HCT116 (cell line): ENCODE data around the gene GZF1. TPM values are rescaled to one million over a fixed set of nuclear protein-coding genes. Genes with fewer than 3 reads are reported as not detected.

ENCODE experiments used
- ATAC-seq: fragments of 200-7000 bp; cut with Tn5 transposase; 2 replicates; pipeline ENCODE4 v1.9.1; 2020; ENCODE audit warnings: mild to moderate bottlenecking, moderate library complexity
- BruUV-seq: library from RNA; stranded (reverse); fragments of 400-500 nt; replicated peaks from 2 replicates; lab custom pipeline; 2021; lab: Mats Ljungman, UMichigan
- CTCF ChIA-PET: fragments of 300-600 bp; sonication (Branson Sonifier 250); formaldehyde crosslinking; loops from one replicate; lab custom pipeline; 2021; ENCODE audit warnings: antibody characterized with exemption; lab: Charles Lee
- POLR2A ChIA-PET: fragments of 300-600, 350-600 bp; sonication (Branson Sonifier 250); formaldehyde crosslinking; loops from one replicate; lab custom pipeline; 2021; ENCODE audit warnings: antibody characterized with exemption; lab: Charles Lee
- RAD21 ChIA-PET, 2 experiments: fragments of 300-600 bp; sonication (Branson Sonifier 250); formaldehyde crosslinking; loops; one replicate each; lab custom pipeline; 2023; ENCODE audit warnings: low total read pairs in 2 of 2; ENCODE audit not compliant: uncharacterized antibody in 2 of 2, unreplicated experiment in 2 of 2, low non-redundant PET in 1 of 2; lab: Charles Lee
- DNase-seq: peaks from one replicate; pipeline ENCODE4 v3.0.0-alpha.2; 2010; ENCODE audit warnings: low read depth, low spot score
- H2AFZ ChIP-seq: fragments of 200-600 bp; shearing (Covaris generic), sonication (generic); 2 replicates; pipeline ENCODE4 v1.6.1; 2017; ENCODE audit warnings: low read depth, mixed run types, mixed read lengths, antibody characterized with exemption, low read length; ENCODE audit not compliant: poor library complexity, severe bottlenecking
- H3K27ac ChIP-seq: 2 replicates; pipeline ENCODE4 v1.5.1; 2012; ENCODE audit warnings: low read depth, low read length
- H3K27me3 ChIP-seq: fragments of 200-600 bp; sonication (generic); 2 replicates; pipeline ENCODE4 v1.6.1; 2016; ENCODE audit warnings: mixed run types, low read length, mixed read lengths; ENCODE audit not compliant: insufficient read depth
- H3K36me3 ChIP-seq, 2 experiments: fragments of 200-500 bp in 1 of 2; fragments of 200-600 bp in 1 of 2; sonication (Bioruptor generic) in 1 of 2; sonication (generic) in 1 of 2; 2 replicates each; pipeline versions ENCODE4 v1.5.1 to v1.6.1; 2014 to 2016; ENCODE audit warnings: low read length in 2 of 2, inconsistent platforms in 1 of 2, mixed read lengths in 1 of 2, mixed run types in 1 of 2; ENCODE audit not compliant: insufficient read depth in 2 of 2, control insufficient read depth in 1 of 2
- H3K4me1 ChIP-seq, 2 experiments: fragments of 200-600 bp in 1 of 2; sonication (generic) in 1 of 2; 2 replicates each; pipeline versions ENCODE4 v1.5.1 to v1.6.1; 2012 to 2017; ENCODE audit warnings: low read length in 2 of 2, inconsistent platforms in 1 of 2, mild to moderate bottlenecking in 1 of 2, mixed read lengths in 1 of 2, mixed run types in 1 of 2, moderate library complexity in 1 of 2; ENCODE audit not compliant: insufficient read depth in 2 of 2, control insufficient read depth in 1 of 2
- H3K4me2 ChIP-seq: fragments of 200-600 bp; sonication (generic); 2 replicates; pipeline ENCODE4 v1.6.1; 2017; ENCODE audit warnings: mixed run types, low read length, mixed read lengths
- H3K4me3 ChIP-seq, 2 experiments: fragments of 200-600 bp in 1 of 2; sonication (generic) in 1 of 2; replicated peaks in 1 of 2; 2 replicates each; pipeline ENCODE4 v1.5.1; 2011 to 2016; ENCODE audit warnings: low read length in 2 of 2, control low read depth in 1 of 2, low read depth in 1 of 2, mild to moderate bottlenecking in 1 of 2, mixed read lengths in 1 of 2, mixed run types in 1 of 2
- H3K79me2 ChIP-seq: fragments of 200-600 bp; sonication (generic); 2 replicates; pipeline ENCODE4 v1.6.1; 2017; ENCODE audit warnings: mild to moderate bottlenecking, mixed run types, low read length, moderate library complexity, mixed read lengths; ENCODE audit not compliant: insufficient read depth
- H3K9ac ChIP-seq: fragments of 200-600 bp; sonication (generic); 2 replicates; pipeline ENCODE4 v1.6.1; 2016; ENCODE audit warnings: low read length, mixed read lengths
- H3K9me2 ChIP-seq: fragments of 200-600 bp; sonication (generic), shearing (Covaris generic); 2 replicates; pipeline ENCODE4 v1.6.1; 2017; ENCODE audit warnings: mixed run types, mild to moderate bottlenecking, moderate library complexity; ENCODE audit not compliant: insufficient read depth
- H3K9me3 ChIP-seq, 2 experiments: fragments of 200-500 bp in 1 of 2; fragments of 200-600 bp in 1 of 2; sonication (Bioruptor generic) in 1 of 2; sonication (generic) in 1 of 2; 2 replicates each; pipeline ENCODE4 v1.6.1; 2014 to 2017; ENCODE audit warnings: low read length in 2 of 2, mixed read lengths in 2 of 2, inconsistent platforms in 1 of 2, low read depth in 1 of 2, mild to moderate bottlenecking in 1 of 2, mixed run types in 1 of 2, moderate library complexity in 1 of 2; ENCODE audit not compliant: control insufficient read depth in 1 of 2, insufficient read depth in 1 of 2
- H4K20me1 ChIP-seq: fragments of 200-600 bp; sonication (generic), shearing (Covaris generic); 2 replicates; pipeline ENCODE4 v1.6.1; 2017; ENCODE audit warnings: mixed run types, mild to moderate bottlenecking, moderate library complexity; ENCODE audit not compliant: insufficient read depth
- CBX3 ChIP-seq: IDR thresholded peaks from 2 replicates; pipeline ENCODE4 v1.6.1; 2012; ENCODE audit warnings: low read depth
- ELF1 ChIP-seq: IDR thresholded peaks from 2 replicates; pipeline ENCODE4 v1.6.1; 2012; ENCODE audit warnings: low read depth, borderline replicate concordance
- EZH2 ChIP-seq: fragments of 200-600 bp; sonication (generic); IDR thresholded peaks from 2 replicates; pipeline ENCODE4 v1.6.1; 2017; ENCODE audit warnings: antibody characterized with exemption, mixed run types
- EZH2phosphoT487 ChIP-seq: fragments of 200-600 bp; IDR thresholded peaks from 2 replicates; pipeline ENCODE4 v1.6.1; 2018; ENCODE audit warnings: antibody characterized with exemption, borderline replicate concordance
- FOSL1 ChIP-seq: IDR thresholded peaks from 2 replicates; pipeline ENCODE4 v1.6.1; 2012; ENCODE audit warnings: low read depth
- POLR2A ChIP-seq: IDR thresholded peaks from 2 replicates; pipeline ENCODE4 v1.7.0; 2011; ENCODE audit warnings: borderline replicate concordance; ENCODE audit not compliant: insufficient read depth, insufficient read length; ENCODE audit errors: extremely low read depth
- YY1 ChIP-seq: IDR thresholded peaks from 2 replicates; pipeline ENCODE4 v1.6.1; 2011; ENCODE audit warnings: low read length, low read depth, moderate library complexity, mild to moderate bottlenecking; ENCODE audit not compliant: insufficient replicate concordance; ENCODE audit errors: extremely low read depth
- ZBTB33 ChIP-seq: IDR thresholded peaks from 2 replicates; pipeline ENCODE4 v1.6.1; 2011; ENCODE audit warnings: mild to moderate bottlenecking, low read length, moderate library complexity; ENCODE audit not compliant: insufficient replicate concordance; ENCODE audit errors: extremely low read depth
- ZFX ChIP-seq: fragments of 450-650 bp; IDR thresholded peaks from 2 replicates; pipeline ENCODE4 v1.6.1; 2017
- ZNF274 ChIP-seq: fragments of 200-500 bp; sonication (Bioruptor generic); IDR thresholded peaks from 2 replicates; pipeline ENCODE4 v1.6.1; 2014; ENCODE audit warnings: mild to moderate bottlenecking, low read depth, low read length, inconsistent platforms
- intact Hi-C: fragments of 100-400 bp; cut with micrococcal nuclease; formaldehyde crosslinking; loops from 2 replicates; pipeline ENCODE4 v1.10.0; 2022
- total RNA-seq: library from RNA; stranded (reverse); gene quantifications from one replicate; pipeline ENCODE4 v1.2.1, GENCODE V29; 2021; ENCODE audit not compliant: unreplicated experiment
- TF ChIP-seq, protein P1 (sequence below): IDR thresholded peaks from 2 replicates; pipeline ENCODE4 v1.6.1; 2012
- TF ChIP-seq, protein P2 (sequence below): IDR thresholded peaks from 2 replicates; pipeline ENCODE4 v1.6.1; 2012; ENCODE audit warnings: low read depth

GZF1 gene
- total RNA-seq, 1 experiment from 2014 or later, result 10.4 TPM

DNA sequence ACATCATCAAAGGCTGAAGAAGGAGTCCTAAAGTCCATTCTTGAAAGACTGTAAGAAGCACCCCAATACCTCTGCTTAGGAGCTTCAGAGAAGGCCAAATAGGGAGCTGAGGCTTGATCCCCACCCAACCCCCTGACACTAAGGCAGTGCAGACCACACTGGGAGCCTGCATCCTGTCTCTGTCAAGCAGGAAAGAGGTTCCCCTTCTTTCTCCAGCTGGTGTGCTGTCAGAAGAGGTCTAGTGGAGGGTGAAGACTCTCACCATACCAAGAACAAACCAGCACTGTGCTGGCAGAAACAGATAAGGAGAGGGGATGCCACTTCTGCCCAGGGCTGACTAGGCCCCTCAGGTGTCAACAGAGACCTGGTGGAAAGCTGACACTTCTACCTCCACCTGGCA, 19.9 kb downstream of the GZF1 start:
- intact Hi-C loops, result no loop called here
- BruUV-seq, result no TSS peak
- ATAC-seq (no peak), DNase-seq (no peak)
- H3K27ac ChIP-seq, result no peak overlapping the region
- H3K9me2 ChIP-seq, result no peaks in the 10 kb centered on the region
- TF ChIP-seq ELF1, result no peak
- TF ChIP-seq, protein P1, sequence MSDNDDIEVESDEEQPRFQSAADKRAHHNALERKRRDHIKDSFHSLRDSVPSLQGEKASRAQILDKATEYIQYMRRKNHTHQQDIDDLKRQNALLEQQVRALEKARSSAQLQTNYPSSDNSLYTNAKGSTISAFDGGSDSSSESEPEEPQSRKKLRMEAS, result no peak
- no peak for TF ChIP-seq POLR2A
- TF ChIP-seq, protein P2, sequence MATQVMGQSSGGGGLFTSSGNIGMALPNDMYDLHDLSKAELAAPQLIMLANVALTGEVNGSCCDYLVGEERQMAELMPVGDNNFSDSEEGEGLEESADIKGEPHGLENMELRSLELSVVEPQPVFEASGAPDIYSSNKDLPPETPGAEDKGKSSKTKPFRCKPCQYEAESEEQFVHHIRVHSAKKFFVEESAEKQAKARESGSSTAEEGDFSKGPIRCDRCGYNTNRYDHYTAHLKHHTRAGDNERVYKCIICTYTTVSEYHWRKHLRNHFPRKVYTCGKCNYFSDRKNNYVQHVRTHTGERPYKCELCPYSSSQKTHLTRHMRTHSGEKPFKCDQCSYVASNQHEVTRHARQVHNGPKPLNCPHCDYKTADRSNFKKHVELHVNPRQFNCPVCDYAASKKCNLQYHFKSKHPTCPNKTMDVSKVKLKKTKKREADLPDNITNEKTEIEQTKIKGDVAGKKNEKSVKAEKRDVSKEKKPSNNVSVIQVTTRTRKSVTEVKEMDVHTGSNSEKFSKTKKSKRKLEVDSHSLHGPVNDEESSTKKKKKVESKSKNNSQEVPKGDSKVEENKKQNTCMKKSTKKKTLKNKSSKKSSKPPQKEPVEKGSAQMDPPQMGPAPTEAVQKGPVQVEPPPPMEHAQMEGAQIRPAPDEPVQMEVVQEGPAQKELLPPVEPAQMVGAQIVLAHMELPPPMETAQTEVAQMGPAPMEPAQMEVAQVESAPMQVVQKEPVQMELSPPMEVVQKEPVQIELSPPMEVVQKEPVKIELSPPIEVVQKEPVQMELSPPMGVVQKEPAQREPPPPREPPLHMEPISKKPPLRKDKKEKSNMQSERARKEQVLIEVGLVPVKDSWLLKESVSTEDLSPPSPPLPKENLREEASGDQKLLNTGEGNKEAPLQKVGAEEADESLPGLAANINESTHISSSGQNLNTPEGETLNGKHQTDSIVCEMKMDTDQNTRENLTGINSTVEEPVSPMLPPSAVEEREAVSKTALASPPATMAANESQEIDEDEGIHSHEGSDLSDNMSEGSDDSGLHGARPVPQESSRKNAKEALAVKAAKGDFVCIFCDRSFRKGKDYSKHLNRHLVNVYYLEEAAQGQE, result no peak
- no peak for TF ChIP-seq CBX3
- no peak for TF ChIP-seq YY1
- TF ChIP-seq EZH2, result no peak
- no peak for TF ChIP-seq ZNF274
- TF ChIP-seq FOSL1, result no peak
- no peak for TF ChIP-seq ZBTB33
- TF ChIP-seq EZH2phosphoT487, result no peak
- no peak for TF ChIP-seq ZFX
- RAD21 ChIA-PET, result no interaction called here
- CTCF ChIA-PET, result no interaction called here
- peaks cover 4 to 6% of the 10 kb centered on the region in 2 experiments; a peak in 3 of 4 replicates for H3K36me3 ChIP-seq
- no peak overlapping the region for H3K4me3 ChIP-seq
- no peak overlapping the region for H3K4me2 ChIP-seq
- 0 out of 4 replicates have a peak, but pooled peaks cover 0 to 5% of the 10 kb centered on the region in 2 experiments for H3K9me3 ChIP-seq
- H3K27me3 ChIP-seq, result no peaks in the 10 kb centered on the region
- POLR2A ChIA-PET, result no interaction called here
- H3K9ac ChIP-seq, result no peak overlapping the region
- H4K20me1 ChIP-seq, result no peaks in the 10 kb centered on the region
- H3K4me1 ChIP-seq, result no peaks in the 10 kb centered on the region
- peaks cover 7% of the 10 kb centered on the region; the same call in 1 of the 2 replicates for H3K79me2 ChIP-seq
- no peak overlapping the region for H2AFZ ChIP-seq
